Measurements from ENCODE around the gene TMEM72. TPM values are rescaled to one million over a fixed set of nuclear protein-coding genes. Genes with fewer than 3 reads are reported as not detected.

The TMEM72 gene
- total RNA-seq, 1 experiment from 2014 or later: not detected

DNA sequence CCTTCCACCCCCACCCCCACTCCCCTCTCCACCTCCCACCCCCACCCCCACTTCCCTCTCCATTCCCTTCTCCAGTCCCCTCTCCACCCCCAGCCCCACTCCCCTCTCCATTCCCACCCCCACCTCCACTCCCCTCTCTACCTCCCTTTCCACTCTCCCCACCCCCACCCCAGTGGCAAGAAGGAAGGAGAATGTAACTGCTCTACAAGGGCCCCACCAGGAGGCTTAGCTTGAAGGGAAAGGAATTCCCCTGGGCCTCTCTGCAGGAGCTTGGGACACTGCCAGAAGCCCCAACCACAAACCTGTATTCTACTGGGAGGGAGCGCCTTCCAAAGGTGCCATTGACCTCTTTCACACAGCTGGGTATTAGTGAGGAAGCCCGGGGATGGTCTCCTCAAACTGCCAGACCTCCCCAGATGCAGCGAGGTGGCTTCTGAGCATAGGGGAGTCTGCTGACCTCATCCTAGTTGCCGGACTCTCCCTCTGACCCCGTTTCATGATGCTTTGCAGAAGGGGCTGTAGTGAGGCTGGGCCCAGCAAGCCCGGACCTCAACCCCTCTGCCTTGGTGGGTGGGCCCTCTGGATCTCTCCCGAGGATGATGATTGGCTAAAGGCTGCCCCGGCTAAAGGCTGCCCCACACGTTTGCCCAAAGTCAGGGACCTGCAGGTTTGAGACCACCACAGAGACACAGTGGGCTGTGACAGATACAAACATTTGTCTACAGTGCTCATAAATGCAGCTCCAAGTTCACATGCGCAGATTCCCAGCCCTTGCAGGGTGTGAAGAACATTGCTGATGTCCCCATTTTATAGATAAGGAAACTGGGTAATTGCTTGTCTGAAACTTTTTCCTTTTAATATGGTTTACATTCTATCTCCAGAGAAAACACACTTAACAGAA is 64.5 kb downstream of the TMEM72 start:
- Histone ChIP-seq H3K4ac (ENCODE audit: low read depth, low read length) (no peak overlapping the region), H3K56ac (ENCODE audit: insufficient read length, low read depth, low read length) (no peak overlapping the region), H2BK120ac (ENCODE audit: low read depth, low read length, poor library complexity, severe bottlenecking) (no peak overlapping the region), H4K5ac (ENCODE audit: insufficient read length, low read depth, low read length) (no peak overlapping the region), H2BK12ac (ENCODE audit: insufficient read length, low read depth, low read length) (no peak overlapping the region), H2BK5ac (ENCODE audit: insufficient read length, low read length) (no peak overlapping the region), H3K9me3 (ENCODE audit: control insufficient read depth, low read depth, low read length) (no peaks in the 10 kb centered on the region), H3K4me2 (ENCODE audit: insufficient read depth, insufficient read length, low read length) (peak overlapping the region; percentile 80), H2AFZ (ENCODE audit: low read length) (no peak overlapping the region), H3K9ac (ENCODE audit: extremely low read depth, insufficient read length, low read length) (no peak overlapping the region), H3K23me2 (ENCODE audit: insufficient read length, low read depth, low read length, poor library complexity, severe bottlenecking) (peaks cover 4% of the 10 kb centered on the region), H3K23ac (ENCODE audit: insufficient read length, low read depth, low read length) (no peak overlapping the region), H4K20me1 (ENCODE audit: control insufficient read depth, insufficient read depth, insufficient read length) (no peaks in the 10 kb centered on the region), H3T11ph (ENCODE audit: low read length) (no peak overlapping the region), H3K27ac (ENCODE audit: insufficient read length, low read depth, low read length) (no peak overlapping the region), H4K91ac (ENCODE audit: insufficient read length, low read depth, low read length) (no peak overlapping the region), H3K79me1 (ENCODE audit: insufficient read depth, low read depth, low read length, poor library complexity, severe bottlenecking) (no peaks in the 10 kb centered on the region), H2BK20ac (ENCODE audit: low read depth, low read length, poor library complexity, severe bottlenecking) (no peak overlapping the region), H3K14ac (ENCODE audit: insufficient read depth, low read length) (no peak overlapping the region; the same call in 1 of the 2 replicates), H3K27me3 (ENCODE audit: insufficient read depth, low read length) (no peaks in the 10 kb centered on the region), H2BK15ac (ENCODE audit: low read depth, low read length) (no peak overlapping the region), H2AK5ac (ENCODE audit: insufficient read length, low read length) (no peak overlapping the region), H3K18ac (ENCODE audit: insufficient read length, low read depth, low read length) (no peak overlapping the region), H3K4me1 (ENCODE audit: insufficient read depth, low read length) (peaks cover 16% of the 10 kb centered on the region), H4K8ac (replicated peaks; ENCODE audit: insufficient read length, low read depth, low read length) (no peak overlapping the region), H3K79me2 (ENCODE audit: insufficient read depth, low read length) (no peaks in the 10 kb centered on the region)
- Mint-ChIP-seq H3K4me3 (peak overlapping the region; percentile 44 to 46), H3K27me3 (ENCODE audit: low read depth) (peaks cover 7% of the 10 kb centered on the region), H3K36me3 (ENCODE audit: insufficient read depth in 1 of 3, low read depth in 3 of 3) (peaks cover 3 to 13% (median 13%) of the 10 kb centered on the region in 3 experiments; a peak in 5 of 7 replicates), H3K4me1 (peaks cover 68% of the 10 kb centered on the region in 2 experiments), H3K9me3 (no peaks in the 10 kb centered on the region), H3K27ac (peak overlapping the region in 2 of 3 experiments; percentile 14 to 76; a peak in 3 of 7 replicates)
- WGBS (ENCODE audit: extremely low coverage, insufficient read length, low lambda C conversion rate): no CpG with 5 or more reads among the region's 10 CpGs
- peak; percentile 59 for DNase-seq
- TF ChIP-seq, protein P1, sequence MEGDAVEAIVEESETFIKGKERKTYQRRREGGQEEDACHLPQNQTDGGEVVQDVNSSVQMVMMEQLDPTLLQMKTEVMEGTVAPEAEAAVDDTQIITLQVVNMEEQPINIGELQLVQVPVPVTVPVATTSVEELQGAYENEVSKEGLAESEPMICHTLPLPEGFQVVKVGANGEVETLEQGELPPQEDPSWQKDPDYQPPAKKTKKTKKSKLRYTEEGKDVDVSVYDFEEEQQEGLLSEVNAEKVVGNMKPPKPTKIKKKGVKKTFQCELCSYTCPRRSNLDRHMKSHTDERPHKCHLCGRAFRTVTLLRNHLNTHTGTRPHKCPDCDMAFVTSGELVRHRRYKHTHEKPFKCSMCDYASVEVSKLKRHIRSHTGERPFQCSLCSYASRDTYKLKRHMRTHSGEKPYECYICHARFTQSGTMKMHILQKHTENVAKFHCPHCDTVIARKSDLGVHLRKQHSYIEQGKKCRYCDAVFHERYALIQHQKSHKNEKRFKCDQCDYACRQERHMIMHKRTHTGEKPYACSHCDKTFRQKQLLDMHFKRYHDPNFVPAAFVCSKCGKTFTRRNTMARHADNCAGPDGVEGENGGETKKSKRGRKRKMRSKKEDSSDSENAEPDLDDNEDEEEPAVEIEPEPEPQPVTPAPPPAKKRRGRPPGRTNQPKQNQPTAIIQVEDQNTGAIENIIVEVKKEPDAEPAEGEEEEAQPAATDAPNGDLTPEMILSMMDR (conservative IDR thresholded peaks at IDR 0.05): no peak

All from H9 (cell line).